Measurements from ENCODE around the gene SYMPK.

GRCh38 chr19:45901912-45902650 is 39.1 kb upstream of the SYMPK start, which contains the start of gene MYPOP:
- TF ChIP-seq CTCF (IDR thresholded peaks at IDR 0.05; ENCODE audit: borderline replicate concordance, extremely low read depth, low read length, poor library complexity, severe bottlenecking) = no peak
- TF ChIP-seq EZH2 (IDR thresholded peaks at IDR 0.05; ENCODE audit: borderline replicate concordance, low read depth, low read length, severe bottlenecking) = no peak
